AG08395 (cell line): ENCODE results near the gene ZCCHC2.
A peak's percentile ranks its signal among the peaks of the same experiment; 100 is the strongest.

Experiments used
- DNase-seq: peaks from one replicate; pipeline ENCODE4 v3.0.0; 2012; ENCODE audit warnings: mixed read lengths, low spot score

Gene ZCCHC2

DNA sequence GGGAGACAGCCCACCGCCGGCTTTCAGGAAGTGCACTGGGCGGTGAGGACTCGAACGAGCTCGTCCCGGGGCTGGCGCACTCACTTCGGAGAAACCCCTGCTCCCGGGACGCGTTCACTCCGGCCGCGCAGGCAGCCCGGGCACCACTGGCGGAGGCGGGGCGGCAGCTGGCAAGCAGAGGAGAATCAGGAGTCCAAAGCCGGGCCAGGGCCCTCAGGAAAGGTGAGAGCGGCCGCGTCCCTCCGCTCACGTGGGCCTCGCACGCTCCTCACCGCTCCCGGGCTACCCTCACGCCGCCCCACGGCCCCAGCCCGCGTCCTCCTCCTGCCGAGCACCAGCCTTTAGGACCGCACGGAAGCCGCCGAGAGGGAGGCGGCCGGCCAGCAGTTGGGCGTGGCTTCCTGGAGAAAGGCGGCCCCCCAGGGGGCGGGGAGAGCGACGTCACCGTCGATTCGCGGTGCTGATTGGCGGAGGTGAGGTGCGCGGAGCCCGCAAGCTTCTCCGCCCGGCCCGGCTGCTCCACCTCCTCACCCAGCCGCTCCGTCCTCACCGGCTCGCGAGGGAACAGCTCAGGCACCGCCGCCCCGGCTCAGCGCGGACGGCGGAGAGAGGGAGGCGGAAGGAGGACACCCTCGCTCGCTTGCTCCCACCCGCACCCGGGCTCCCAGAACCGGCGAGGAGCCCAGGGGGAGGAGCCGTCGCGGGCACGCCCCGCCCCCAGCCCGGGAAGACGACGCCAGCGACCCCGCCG, at the start of gene ZCCHC2:
ZCCHC2 (plus strand) TSS at position 522 of the 751 bp plus-strand sequence. CDS start 400 bp downstream, outside the sequence.
- peak; percentile 97 for DNase-seq

DNA sequence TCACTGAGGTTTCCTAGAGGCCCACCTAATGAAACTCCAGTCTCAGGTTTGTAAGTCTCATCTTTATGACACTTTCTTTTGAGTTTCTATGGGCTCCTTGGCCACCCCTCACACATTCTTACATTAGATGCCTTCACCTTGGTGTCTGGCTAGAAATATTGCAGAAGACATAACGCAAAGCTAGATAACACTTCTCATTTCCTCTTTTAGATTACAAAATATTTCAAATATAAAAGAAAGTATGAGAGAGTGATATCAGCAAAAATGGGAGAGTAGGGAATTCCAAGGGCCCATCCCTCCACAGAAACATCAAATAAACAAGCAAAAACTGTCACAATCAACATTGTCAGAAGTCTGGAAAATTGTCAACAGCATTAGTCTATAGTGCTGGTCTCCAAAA, 43.3 kb upstream of the ZCCHC2 start:
- no peak for DNase-seq

DNA sequence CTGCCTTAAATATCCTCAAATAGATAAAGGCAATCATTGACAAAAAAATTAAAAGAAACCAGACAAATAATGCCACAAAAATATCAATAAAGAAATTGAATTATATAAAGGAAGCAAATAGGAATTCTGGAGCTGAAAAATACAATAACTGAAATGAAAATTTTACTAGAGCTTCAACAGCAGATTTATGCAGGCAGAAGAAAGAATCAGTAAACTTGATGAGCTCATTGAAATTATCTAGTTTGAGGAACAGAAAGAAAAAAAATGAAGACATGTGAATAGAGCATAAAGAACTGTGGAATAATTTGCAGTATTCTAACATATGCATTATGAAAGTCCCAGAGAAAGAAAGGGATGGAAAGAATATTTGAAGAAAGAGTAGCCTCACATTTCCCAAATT, 41.9 kb upstream of the ZCCHC2 start:
- no peak for DNase-seq

DNA sequence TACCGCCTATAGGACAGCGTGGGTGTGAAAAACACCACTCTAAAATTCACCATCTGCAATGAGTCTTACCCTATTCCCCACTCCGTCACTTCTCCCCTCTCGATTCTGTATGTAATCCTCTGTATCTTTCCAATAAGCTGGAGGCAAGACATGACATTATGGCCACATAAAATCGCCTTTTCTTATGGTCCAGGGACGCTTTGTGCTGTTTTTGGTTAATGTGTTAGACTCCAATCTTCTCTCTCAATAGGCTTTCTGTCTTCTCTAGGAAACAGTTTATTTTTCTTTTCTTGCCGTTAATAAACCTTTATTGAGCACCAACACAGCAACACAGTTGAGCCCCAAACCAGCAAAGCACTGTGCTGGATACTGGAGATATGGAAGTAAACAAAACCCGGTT, 37.9 kb upstream of the ZCCHC2 start:
- no peak for DNase-seq

DNA sequence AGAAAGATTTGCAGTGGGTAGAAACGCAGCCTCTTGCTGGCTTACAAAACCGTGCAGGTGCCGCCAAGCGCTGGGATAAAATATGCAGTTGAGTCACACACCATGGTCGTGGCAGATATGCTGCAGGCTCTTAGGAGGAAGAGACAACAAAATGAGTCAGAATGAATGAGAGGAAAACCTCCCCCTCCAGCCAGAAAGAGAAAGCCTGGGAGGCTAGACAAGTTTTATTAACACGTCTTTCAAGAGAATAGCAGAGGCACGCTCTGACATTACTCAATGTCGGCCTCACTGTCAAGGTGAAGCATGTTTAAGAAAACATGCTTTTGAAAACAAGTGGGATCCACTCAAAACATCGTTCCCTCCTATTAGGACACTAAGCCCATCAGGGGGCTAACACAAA, 37.1 kb upstream of the ZCCHC2 start:
- DNase-seq, result peak; percentile 82

DNA sequence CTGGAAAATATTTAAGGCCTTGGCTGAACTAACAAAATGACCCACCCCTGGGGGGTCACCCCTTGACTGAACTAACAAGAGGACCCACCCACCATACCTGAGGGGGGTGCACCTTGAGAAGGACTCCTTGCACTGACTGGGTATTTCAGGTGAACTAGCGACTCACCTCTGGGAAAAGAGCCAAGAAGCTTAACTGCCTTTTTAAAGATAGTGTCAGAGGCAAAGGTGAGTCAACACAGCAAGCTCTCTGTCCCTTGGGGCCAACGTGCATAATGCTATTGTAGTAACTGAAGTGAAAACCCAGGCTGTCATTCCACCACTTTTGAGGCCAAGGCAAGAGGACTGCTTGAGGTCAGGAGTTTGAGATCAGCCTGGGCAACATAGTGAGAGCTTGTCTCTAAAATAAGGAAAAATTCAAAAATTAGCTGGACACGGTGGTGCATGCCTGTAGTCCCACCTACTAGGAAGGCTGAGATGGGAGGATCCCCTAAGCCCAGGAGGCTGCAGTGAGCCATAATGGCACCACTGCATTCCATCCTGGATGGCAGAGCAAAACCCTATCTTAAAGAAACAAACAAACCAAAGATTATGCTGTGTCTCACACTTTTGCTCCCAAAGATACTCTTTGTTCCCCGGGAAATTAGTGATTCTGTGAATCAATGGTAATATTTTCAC, 36.4 kb upstream of the ZCCHC2 start:
- peak; percentile 11 for DNase-seq

DNA sequence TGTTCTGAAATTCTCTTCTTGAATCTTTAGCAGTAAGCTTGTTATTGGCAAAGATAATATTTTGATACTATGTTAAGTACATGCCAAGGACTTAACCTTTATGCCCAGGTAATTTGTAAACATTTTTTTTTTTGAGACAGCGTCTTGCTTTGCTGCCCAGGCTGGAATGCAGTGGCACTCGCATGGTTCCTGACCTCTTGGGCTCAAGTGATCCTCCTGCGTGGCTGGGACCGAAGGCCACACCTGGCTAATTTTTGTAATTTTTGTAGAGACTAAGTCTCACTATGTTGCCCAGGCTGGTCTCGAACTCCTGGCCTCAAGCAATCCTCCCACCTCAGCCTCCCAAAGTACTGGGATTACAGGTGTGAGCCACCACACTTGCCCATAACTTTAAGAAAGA, 35.7 kb upstream of the ZCCHC2 start:
- DNase-seq, result no peak

DNA sequence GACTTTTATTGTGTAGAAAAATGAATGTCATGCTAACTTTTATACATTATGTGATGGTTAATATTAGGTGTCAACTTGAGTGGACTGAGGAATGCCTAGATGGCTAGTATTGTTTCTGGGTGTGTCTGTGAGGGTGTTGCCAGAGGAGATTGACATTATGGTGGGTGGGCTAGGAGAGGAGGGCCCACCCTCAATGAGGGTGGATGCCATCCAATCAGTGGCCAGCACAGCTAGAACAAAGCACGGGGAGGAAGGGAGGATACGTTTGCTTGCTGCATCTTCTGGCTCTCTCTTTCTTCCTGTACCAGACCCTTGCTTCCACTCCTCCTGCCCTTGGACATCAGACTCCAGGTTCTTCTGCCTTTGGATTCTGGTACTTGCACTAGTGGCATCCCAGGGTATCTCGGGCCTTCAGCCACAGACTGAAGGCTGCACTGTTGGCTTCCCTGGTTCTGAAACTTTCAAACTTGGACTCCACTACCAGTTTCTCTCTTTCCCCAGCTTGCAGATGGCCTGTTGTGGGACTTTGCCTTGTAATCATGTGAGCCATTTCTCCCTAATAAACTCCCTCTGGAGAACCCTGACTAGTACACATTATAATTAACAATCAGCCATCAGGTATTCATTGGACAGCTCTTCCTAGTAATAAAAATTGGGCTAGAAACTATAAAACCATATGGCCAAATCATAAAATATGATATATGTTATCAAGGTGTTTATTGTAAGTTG, 31.7 kb upstream of the ZCCHC2 start:
- no peak for DNase-seq

DNA sequence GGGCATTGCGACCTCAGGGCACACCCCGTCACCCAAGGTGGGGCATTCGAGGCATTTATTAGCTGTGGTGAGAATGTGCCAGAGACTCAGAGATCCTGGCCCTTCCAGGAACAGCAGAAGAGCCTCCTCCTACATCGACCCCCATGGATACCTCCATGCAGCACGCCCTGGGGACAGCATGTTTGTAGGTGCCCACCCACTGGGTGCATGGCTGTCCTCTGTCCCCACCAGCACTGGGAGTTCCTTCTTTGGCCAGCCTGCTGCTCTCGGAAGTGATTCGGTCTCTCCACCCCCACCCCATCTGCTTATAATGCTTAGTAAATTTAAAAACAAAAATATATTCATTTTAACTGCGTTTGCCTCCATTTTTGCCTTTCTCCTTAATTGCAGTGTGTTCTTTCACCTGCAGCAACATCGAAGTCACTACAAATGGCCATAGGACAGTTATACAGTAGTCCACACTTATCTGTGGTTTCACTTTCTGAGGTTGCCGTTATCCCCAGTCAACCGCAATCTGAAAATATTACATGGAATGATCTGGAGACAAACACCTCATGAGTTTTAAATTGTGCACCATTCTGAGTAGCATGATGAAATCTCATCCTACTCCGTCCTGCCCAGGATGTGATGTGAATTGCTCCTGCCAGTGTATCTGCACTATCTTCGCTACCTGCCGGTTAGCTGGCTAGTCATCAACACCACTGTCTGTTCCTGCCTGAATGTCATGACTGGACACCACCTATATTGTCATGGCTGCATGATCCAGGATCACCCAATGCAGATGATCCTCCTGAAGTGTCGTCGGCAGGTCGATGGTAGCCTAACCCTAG, 29.6 kb upstream of the ZCCHC2 start:
- no peak for DNase-seq

DNA sequence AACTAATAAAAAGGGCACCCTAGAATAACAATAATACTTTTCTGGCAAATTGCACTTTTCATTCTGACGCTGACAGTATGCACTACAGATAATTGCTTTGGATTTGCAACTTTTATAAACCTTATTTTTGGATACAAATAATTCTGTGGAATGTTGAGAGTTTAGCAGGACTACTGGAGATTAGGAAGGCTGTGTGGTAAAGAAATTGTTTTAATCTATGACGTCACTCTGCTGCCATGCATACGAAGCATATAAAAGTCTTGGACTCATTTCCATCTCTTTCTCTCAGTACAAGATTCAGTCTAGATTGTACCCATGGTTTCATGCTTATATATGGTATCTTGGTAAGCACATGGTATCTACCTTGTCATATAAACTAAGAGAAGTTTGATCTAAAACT, 28.1 kb upstream of the ZCCHC2 start:
- no peak for DNase-seq

DNA sequence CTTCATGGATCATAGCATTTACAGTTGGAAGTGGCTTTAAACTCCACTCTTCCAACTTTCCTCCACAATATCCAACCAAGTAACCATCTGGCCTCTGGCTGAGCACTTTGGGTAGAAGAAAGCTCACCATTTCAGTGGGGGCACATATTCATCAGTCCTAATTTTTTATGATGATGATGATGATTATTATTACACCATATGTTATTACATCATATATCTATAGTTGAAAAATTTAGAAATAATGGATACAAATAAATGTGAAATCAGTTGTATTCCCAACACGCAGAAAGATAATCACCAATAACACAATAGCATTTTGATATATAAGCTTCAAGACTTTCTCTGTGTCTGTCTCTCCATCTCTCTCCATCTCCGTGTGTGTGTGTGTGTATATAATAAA, 26.6 kb upstream of the ZCCHC2 start:
- no peak for DNase-seq

DNA sequence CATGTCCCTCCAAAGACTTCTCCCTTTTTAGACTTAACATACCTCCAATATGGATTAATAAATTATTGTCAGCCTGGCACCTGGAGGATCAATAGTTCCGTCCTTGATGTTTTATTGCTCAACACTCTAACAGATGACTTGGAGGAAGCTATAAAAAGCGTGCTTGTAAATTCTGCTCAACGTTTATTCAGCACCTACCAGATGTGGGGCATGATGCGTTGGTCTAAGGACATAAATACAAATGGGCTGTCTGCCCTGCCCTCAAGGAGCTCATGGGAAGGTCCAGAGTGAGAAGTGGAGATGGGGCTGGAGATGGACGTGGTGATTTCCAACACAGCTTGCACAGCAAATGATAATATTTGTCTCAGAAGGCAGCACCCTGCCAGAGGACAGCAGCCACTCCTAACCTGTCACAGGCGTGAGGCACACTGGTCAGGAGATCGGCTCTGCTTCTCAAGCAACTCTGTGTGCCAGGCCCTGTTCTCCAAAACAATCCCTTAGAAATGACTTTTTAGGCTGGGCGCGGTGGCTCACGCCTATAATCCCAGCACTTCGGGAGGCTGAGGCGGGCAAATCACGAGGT, 25.5 kb upstream of the ZCCHC2 start:
- DNase-seq, result no peak

DNA sequence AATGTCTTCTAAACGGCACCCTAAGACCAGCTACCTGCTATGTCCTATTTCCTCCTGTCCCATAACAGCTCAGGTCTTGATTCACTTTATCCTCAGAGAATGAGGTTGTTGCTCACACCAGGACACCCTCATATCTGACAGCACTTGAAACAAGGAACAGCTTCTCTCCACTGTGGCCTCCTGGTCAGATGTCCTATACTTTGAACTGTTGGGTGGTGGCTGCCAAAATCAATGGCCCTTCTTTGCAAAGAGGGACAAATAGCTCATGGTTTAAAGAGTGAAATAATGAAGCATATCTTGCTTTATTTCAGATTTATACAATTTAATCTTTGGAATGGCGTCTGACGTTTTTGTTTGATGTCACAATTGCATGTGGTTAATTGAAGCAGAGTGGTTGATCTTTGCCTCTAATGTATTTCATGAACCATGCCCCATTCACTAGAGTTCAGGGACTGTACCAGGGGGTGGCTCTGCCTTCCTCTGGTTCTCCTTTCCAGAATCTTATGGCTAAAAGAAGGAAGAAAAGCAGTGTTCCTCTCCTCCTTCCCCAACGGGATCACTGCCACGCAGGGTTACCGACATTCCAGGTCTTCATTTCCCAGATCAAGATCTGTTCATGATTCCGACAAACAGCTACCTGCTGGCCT, 24.1 kb upstream of the ZCCHC2 start:
- DNase-seq, result no peak

DNA sequence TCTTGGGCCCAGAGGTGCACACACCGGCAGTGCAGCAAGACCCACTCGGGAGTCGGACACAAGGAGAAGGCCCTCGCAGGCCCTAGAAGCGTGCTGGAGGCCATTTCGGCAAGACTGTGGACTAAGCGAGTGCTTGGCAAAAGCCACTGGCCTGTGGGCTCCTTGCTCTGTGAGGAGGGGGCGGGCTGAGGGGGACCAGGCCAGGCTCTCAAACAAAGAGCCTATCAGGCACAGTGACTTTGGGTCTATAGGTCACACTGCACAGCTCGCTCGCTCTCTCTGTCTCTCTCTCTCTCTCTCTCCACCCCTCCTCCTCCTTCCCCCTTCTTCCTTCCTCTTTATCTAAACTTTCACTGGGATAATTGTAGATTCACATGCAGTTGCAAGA, 23.6 kb upstream of the ZCCHC2 start:
- no peak for DNase-seq

DNA sequence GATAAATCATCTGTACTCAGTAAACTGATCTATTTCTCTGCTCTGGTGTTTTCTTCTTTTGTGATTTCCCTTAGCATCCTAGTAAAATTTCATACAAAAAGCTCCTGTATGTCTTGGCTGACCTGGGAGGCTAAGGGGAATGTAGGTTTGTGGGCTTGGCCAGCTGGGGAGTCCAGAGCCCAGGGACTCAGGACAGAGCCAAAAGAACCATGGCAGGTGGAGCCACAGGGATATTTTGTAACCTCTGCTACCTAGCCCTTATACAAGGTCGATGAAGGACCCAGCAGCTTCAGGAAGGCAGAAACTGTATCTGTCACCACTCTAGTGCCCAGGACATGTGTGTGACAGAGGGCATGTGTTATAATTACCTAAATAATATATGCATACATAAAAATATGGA, 22.7 kb upstream of the ZCCHC2 start:
- DNase-seq, result no peak

DNA sequence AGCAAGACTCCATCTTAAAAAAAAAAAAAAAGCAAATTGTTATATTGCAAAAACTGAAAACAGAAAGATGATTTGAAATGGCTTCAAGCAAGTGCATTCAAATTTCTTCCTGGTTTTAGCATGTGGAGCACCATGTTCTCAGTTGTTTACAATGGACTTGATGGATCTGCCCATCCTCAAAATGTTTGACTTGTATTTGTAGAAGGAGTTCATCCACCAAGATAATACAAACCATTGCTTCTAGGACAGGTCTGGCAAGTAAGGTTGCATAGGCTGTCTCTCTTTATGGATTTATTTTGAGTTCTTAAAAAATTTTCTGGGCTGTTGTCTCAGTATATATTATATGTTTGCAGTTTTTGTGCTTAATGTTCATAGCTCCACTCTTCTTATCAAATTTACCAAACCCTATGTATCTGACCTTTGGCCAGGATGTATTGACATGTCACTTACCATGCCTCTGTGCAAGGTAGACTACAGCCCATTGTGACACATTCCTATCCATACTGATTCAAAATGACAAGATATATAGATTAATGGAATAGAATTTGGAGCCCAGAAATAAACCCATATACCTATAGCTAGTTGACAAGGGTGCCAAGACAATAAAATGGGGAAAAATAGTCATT, 21.7 kb upstream of the ZCCHC2 start:
- no peak for DNase-seq

DNA sequence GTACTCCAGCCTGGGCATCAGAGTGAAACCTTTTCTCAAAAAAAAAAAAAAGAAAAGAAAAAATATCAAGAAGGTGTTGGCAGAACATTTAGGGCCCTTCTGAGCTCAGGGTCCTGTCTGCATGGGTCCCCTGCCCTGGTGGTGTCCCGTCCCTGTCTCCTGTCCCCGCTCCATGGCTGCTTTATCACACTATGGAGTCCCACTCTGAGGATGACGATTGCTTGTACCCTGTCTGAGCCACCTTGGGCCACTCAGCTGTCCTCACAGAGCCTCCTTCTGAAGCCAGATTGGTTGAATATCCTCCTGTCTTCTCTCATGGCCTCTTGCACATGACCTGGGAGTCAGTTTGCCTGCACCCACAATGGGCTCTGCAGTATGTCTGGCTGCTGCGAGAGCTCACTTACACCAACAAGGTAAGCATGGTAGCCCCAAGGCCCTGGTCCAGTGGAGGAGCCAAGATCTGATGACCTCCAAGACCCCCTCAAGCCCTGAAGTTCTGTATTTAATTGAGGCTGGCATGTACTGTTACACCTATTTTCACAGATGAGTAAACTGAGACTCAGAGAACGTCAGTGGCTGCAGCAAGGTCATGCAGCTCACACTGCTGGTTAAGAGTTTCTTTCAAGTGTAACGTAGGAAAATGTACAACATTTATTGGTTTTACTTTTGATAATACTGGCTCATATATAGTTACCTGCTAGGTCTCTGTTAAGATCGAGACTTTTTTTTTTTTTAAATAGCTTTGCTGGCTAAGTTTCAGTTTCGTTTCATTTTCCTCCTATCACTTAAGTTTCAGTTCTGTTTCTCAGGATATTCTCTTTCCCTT, 16.9 kb upstream of the ZCCHC2 start:
- DNase-seq, result no peak

DNA sequence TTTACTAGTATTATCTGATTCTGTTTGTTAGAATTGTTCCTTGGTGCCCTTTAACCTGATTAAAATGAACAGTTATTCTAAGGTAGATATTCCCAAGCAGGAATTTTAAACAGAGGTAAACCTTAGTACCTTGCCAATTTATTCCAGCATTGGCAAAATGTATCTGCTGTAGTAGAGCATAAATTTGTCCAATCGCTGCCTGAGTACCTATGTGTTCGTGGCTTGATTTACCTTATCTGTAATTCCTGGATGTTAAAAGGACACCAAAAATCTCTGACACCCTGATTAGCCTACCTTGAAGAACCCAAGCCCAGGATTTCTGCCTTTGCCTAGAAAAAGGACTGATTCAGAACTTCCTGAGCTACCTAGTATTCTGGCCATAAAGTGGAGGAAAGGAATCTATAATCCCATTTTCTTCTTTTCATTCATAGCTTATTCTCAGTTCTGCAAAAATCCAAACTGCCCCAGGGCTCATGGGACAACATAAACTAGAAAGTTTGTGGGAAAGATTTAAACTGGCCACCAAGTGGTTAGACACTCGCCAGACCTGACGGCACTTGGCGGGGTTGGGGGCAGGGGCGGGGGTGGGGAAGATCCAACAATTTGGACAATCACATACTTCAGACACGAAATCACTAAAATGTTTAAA, 16.2 kb upstream of the ZCCHC2 start:
- no peak for DNase-seq

DNA sequence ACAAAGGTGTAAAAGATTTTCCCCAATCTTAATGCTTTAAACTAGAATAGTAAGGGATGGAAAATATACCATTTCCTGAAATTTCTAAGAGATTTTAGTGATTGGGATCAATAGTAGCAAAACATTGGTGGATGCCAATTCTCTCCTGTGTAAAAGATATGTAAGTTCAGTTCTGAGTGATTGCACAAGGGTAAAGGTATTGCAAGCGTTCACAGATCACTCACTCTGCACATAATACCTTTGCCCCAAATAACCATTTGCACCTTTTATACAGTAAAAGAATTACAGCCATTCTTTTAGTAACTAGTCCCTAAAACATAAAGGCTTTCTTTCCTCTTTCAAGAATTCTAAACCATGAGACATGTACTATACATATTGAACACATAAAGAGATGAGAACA, 13.0 kb upstream of the ZCCHC2 start:
- DNase-seq, result no peak

DNA sequence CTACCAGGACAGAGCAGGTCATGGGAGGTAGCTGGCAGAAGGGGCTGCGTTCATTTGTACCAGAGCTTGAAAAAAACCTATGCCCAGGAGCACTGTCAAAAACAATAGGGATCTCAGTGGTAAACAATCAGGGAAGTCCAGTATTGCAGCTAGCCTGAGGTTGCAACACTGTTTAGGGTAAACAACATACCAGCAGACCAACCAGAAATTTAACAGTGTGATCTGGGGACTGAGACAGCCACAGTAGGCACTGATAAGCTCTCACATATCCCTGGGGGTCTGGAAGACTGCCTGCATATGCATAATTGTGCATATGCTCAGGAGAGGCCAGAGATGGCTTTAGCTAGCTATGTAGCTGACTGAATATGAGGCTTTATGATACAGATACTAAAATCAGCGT, 12.0 kb upstream of the ZCCHC2 start:
- no peak for DNase-seq
